ENCODE measurements around the gene MAST4. TPM values are rescaled to one million over a fixed set of nuclear protein-coding genes. Genes with fewer than 3 reads are reported as not detected.

Gene MAST4
- total RNA-seq, 1 experiment from 2014 or later: 11.8 TPM

DNA sequence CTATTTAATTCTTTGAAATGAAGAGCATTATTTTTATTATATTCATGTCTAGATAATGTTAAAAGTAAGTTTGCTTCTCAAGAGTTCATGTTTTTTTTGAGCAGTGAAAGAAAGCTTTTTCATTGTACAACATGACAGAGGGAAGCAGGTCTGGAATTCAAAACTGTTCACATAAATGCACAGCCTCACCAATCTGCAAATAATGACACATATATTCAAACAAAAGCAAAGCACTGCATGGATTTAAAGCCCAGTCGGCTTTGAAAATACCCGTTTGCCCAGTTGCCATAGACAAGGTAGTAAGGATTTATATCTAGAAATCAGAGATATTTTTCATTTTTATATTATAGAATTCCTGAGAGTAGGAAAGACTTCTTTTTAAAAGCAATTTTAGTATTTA is 398.6 kb downstream of the MAST4 start:
- Histone ChIP-seq H2AFZ (ENCODE audit: low read length) (no peak overlapping the region), H3K79me2 (ENCODE audit: low read length) (no peaks in the 10 kb centered on the region), H4K20me1 (ENCODE audit: insufficient read depth, low read depth, low read length) (no peaks in the 10 kb centered on the region), H3K4me1 (ENCODE audit: low read length) (peaks cover 20% of the 10 kb centered on the region), H3K4me2 (ENCODE audit: low read depth, low read length, poor library complexity, severe bottlenecking) (no peak overlapping the region), H3K9me3 (ENCODE audit: low read length) (no peaks in the 10 kb centered on the region), H3K9ac (ENCODE audit: low read length) (no peak overlapping the region), H3K27me3 (ENCODE audit: low read length) (no peaks in the 10 kb centered on the region), H3K27ac (ENCODE audit: low read length) (no peak overlapping the region), H3K4me3 (ENCODE audit: low read length) (no peak overlapping the region), H3K9me2 (replicated peaks; ENCODE audit: insufficient read depth, low read length) (no peaks in the 10 kb centered on the region), H3K36me3 (ENCODE audit: insufficient read depth, low read length) (no peaks in the 10 kb centered on the region)
- no peak for DNase-seq

DNA sequence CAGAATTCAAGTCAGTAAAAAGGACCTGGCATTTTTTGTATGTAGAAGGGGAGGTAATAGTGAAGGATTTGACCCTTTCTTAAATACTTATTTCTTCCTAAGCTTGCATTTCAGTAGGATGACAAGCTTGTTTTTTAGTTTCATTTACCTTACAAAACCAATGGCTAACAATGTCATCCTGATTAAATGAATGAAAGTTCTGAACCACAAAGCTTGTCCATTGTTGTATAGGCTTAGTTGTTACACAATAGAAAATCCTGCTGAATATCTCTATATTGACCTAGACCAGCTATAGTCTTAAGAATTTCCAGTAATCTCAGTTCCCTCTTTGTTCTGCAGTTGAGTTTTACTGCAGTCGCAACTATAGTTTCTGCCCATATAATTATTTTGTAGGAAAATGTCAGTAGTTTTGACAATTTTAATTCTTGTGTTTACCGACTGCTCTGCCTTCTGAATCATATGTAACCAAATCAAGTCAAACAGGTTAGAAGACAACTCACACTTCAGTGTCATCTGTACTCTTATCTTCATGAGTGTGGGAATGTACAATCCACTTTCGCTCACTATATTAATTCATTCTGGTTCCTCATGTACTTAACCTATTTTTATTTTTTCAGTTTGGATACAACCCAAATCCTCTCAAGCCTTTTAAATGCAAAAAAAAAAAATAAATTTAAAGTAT is 404.7 kb downstream of the MAST4 start:
- Histone ChIP-seq H3K9me2 (replicated peaks; ENCODE audit: insufficient read depth, low read length) (no peaks in the 10 kb centered on the region), H3K9me3 (ENCODE audit: low read length) (no peaks in the 10 kb centered on the region), H3K79me2 (ENCODE audit: low read length) (no peaks in the 10 kb centered on the region), H2AFZ (ENCODE audit: low read length) (no peak overlapping the region), H3K4me3 (ENCODE audit: low read length) (no peak overlapping the region), H3K27ac (ENCODE audit: low read length) (no peak overlapping the region), H3K4me1 (ENCODE audit: low read length) (peaks cover 21% of the 10 kb centered on the region), H4K20me1 (ENCODE audit: insufficient read depth, low read depth, low read length) (no peaks in the 10 kb centered on the region), H3K27me3 (ENCODE audit: low read length) (no peaks in the 10 kb centered on the region), H3K36me3 (ENCODE audit: insufficient read depth, low read length) (no peaks in the 10 kb centered on the region), H3K9ac (ENCODE audit: low read length) (no peak overlapping the region), H3K4me2 (ENCODE audit: low read depth, low read length, poor library complexity, severe bottlenecking) (no peak overlapping the region)
- DNase-seq: no peak

DNA sequence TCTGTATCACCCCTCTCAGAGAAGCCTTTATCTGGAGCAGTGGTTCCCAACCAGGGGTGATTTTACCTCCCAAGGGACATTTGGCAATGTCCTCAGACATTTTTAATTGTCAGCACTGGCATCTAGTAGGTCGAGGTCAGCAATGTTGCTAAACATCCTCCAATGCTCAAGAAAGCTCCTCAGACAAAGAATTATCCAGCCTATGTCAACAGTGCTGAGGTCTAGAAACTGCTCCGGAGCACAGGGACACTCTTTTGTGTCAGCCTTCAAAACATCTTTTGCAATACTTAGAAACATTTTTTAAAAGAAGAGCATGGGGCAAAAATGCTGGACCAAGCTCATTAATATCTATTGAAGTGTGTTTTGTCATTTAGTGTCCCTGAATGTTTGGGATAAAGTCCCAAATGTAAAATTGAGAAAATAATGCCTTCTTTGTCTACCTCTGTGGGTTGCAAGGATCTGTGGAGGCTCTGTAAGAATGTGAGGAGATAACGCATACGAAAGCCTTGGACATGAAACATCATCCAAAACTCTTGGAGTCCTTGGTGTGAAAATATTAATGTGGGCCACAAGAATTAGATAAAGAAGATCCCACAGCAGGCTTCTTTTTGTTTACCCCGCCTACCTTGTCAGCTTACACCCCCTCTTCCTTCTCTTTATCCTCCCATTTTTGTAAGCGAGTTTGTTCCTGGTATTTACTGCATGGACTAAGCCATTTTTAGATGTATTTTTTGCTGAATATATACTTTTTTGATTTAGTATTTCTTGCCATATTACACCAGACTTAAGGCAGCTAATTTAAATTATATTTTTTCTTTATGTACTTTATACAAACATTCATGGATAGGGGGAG is 406.9 kb downstream of the MAST4 start:
- H3K4me1 ChIP-seq (ENCODE audit: low read length): peaks cover 27% of the 10 kb centered on the region
- no peaks in the 10 kb centered on the region for H4K20me1 ChIP-seq (ENCODE audit: insufficient read depth, low read depth, low read length)
- H3K79me2 ChIP-seq (ENCODE audit: low read length): no peaks in the 10 kb centered on the region
- no peaks in the 10 kb centered on the region for H3K9me2 ChIP-seq (replicated peaks; ENCODE audit: insufficient read depth, low read length)
- no peak overlapping the region for H3K27ac ChIP-seq (ENCODE audit: low read length)
- H3K4me3 ChIP-seq (ENCODE audit: low read length): peak overlapping the region; percentile 65
- no peak for DNase-seq
- no peaks in the 10 kb centered on the region for H3K27me3 ChIP-seq (ENCODE audit: low read length)
- H2AFZ ChIP-seq (ENCODE audit: low read length): no peak overlapping the region
- H3K9me3 ChIP-seq (ENCODE audit: low read length): no peaks in the 10 kb centered on the region
- H3K4me2 ChIP-seq (ENCODE audit: low read depth, low read length, poor library complexity, severe bottlenecking): peak overlapping the region; percentile 64
- H3K9ac ChIP-seq (ENCODE audit: low read length): peak overlapping the region; percentile 63
- no peaks in the 10 kb centered on the region for H3K36me3 ChIP-seq (ENCODE audit: insufficient read depth, low read length)

DNA sequence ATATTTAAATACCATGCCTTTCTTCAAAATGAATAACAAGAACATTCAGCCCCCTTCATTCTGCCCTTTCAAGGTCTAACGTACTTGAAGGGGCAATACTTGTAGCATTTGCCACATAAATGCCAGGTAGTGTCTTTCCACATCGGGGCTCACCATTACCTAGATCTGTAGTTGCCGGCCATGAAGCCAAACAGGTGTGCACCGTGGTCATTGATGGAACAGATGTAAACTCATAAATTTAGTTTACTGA is 407.4 kb downstream of the MAST4 start:
- Histone ChIP-seq H2AFZ (ENCODE audit: low read length) (peak overlapping the region; percentile 55; the same call in 1 of the 2 replicates), H3K9ac (ENCODE audit: low read length) (peak overlapping the region; percentile 63), H3K4me3 (ENCODE audit: low read length) (peak overlapping the region; percentile 65), H3K27me3 (ENCODE audit: low read length) (no peaks in the 10 kb centered on the region), H3K9me3 (ENCODE audit: low read length) (no peaks in the 10 kb centered on the region), H4K20me1 (ENCODE audit: insufficient read depth, low read depth, low read length) (no peaks in the 10 kb centered on the region), H3K4me1 (ENCODE audit: low read length) (peaks cover 27% of the 10 kb centered on the region), H3K27ac (ENCODE audit: low read length) (no peak overlapping the region), H3K4me2 (ENCODE audit: low read depth, low read length, poor library complexity, severe bottlenecking) (peak overlapping the region; percentile 64), H3K9me2 (replicated peaks; ENCODE audit: insufficient read depth, low read length) (no peaks in the 10 kb centered on the region), H3K79me2 (ENCODE audit: low read length) (no peaks in the 10 kb centered on the region), H3K36me3 (ENCODE audit: insufficient read depth, low read length) (no peaks in the 10 kb centered on the region)
- no peak for DNase-seq

DNA sequence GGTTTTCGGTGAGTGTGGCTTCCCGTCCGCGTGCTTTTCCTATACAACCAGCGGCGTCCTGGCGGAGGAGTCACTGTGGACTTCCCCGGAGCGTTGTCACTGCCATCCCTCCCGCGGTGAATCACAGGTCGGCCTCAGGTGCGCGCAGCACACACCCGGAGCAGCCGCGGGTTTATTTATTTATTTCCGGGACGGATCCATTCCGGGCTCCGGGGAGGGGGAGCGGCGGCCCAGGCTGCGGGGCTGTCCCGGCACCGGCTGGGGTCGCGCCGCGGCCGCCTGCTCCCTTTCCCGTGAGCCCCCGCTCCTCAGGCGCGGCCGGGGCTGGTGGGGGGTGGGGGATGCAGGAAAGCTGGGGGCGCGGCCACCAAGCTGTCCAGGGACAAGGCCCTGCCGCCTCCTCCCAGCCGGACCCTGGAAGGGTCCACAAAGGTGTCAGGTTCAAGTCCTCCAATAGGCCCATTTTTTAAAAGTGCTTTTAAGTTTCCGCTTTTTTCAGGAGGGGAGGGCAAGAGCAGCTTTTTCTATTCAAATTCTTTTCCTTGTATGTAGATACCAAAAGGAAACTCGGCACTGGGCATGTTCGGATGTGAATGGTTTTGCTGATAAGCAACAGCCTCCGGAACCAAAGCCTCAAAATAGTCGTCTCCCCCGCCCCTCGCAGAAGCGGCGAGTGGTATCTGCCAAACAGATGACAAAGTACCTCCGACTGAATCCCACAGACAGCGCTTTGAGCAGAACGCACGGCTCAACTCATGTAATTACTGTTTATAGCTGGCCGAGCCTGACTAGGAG is 407.9 kb downstream of the MAST4 start:
- Histone ChIP-seq H3K36me3 (ENCODE audit: insufficient read depth, low read length) (no peaks in the 10 kb centered on the region), H3K79me2 (ENCODE audit: low read length) (no peaks in the 10 kb centered on the region), H3K4me3 (ENCODE audit: low read length) (peak overlapping the region; percentile 65), H3K4me2 (ENCODE audit: low read depth, low read length, poor library complexity, severe bottlenecking) (peak overlapping the region; percentile 64), H3K4me1 (ENCODE audit: low read length) (peaks cover 27% of the 10 kb centered on the region), H3K27me3 (ENCODE audit: low read length) (no peaks in the 10 kb centered on the region), H3K9me3 (ENCODE audit: low read length) (no peaks in the 10 kb centered on the region), H2AFZ (ENCODE audit: low read length) (peak overlapping the region; percentile 55), H4K20me1 (ENCODE audit: insufficient read depth, low read depth, low read length) (no peaks in the 10 kb centered on the region), H3K27ac (ENCODE audit: low read length) (no peak overlapping the region), H3K9me2 (replicated peaks; ENCODE audit: insufficient read depth, low read length) (no peaks in the 10 kb centered on the region), H3K9ac (ENCODE audit: low read length) (peak overlapping the region; percentile 63)
- peak; percentile 94 for DNase-seq

DNA sequence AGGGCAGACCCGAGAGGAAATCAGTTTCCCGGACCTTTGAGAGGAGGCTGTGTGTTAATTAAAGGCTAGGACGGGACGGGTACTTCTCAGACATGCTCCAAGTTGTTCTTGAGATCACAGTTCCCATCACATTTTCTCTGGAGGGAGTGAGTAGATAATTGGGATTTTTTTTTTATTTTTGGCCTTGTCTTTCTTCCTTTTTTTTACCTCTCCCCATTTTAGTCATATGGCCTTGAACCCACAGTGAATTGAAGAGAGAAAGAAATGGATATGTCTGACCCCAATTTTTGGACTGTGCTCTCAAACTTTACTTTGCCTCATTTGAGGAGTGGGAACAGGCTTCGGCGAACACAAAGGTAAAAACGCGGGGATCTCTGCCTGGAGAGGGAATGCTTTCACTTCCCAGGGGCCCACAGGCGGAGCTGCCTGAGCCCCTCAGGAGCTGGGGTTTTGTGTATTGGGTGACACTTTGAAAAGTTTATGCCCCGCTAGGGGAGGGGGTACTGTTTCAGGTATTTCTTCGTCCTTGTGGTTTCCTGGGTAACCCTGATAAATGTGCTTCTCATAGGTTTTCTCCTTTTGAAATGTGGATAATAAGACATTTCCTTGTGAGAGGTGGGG is 408.6 kb downstream of the MAST4 start:
- Histone ChIP-seq H3K36me3 (ENCODE audit: insufficient read depth, low read length) (no peaks in the 10 kb centered on the region), H4K20me1 (ENCODE audit: insufficient read depth, low read depth, low read length) (no peaks in the 10 kb centered on the region), H3K9me3 (ENCODE audit: low read length) (no peaks in the 10 kb centered on the region), H3K4me2 (ENCODE audit: low read depth, low read length, poor library complexity, severe bottlenecking) (peak overlapping the region; percentile 64), H3K27me3 (ENCODE audit: low read length) (no peaks in the 10 kb centered on the region), H3K4me3 (ENCODE audit: low read length) (peak overlapping the region; percentile 65), H3K79me2 (ENCODE audit: low read length) (no peaks in the 10 kb centered on the region), H3K9ac (ENCODE audit: low read length) (peak overlapping the region; percentile 63), H3K9me2 (replicated peaks; ENCODE audit: insufficient read depth, low read length) (no peaks in the 10 kb centered on the region), H2AFZ (ENCODE audit: low read length) (peak overlapping the region; percentile 55), H3K27ac (ENCODE audit: low read length) (no peak overlapping the region), H3K4me1 (ENCODE audit: low read length) (peaks cover 27% of the 10 kb centered on the region)
- no peak for DNase-seq

DNA sequence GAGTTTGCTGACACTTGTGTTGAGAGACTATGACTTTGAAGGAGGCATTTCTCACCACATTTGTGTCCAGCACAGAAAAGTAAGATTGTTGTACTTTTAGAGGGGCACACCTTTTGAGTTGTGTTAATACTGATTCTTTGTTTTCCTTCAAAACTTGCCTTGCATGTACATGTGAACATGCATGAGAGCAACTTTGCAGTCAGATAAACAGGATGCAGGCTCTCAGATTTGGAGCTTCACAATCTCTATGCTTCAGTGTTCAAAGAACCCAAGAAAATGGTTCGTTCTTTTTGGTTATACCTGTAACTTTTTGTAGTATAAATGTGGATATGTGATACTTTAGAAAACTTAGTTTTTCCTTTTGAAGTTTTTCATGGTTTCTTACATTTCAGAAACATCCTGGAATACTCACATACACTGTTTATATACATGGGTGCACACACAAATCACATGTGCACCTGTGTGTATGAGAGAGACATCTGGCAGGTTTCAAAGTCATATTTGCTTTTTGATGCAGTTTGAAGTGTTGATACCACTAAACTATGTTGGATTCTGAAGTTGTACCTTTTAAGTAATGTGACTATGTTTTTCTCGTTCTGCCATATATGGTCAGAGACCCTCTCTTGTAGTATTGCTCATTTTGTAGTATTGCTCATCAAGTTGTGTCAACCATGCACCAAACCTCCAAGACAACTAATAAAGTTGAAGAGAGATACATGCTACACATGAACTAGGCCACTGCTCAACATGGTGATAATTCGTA is 409.7 kb downstream of the MAST4 start:
- Histone ChIP-seq H3K9me2 (replicated peaks; ENCODE audit: insufficient read depth, low read length) (no peaks in the 10 kb centered on the region), H3K27ac (ENCODE audit: low read length) (no peak overlapping the region), H3K9me3 (ENCODE audit: low read length) (no peaks in the 10 kb centered on the region), H3K9ac (ENCODE audit: low read length) (peak overlapping the region; percentile 63; the same call in 1 of the 2 replicates), H3K36me3 (ENCODE audit: insufficient read depth, low read length) (no peaks in the 10 kb centered on the region), H3K27me3 (ENCODE audit: low read length) (no peaks in the 10 kb centered on the region), H3K79me2 (ENCODE audit: low read length) (no peaks in the 10 kb centered on the region), H4K20me1 (ENCODE audit: insufficient read depth, low read depth, low read length) (no peaks in the 10 kb centered on the region), H3K4me1 (ENCODE audit: low read length) (peaks cover 27% of the 10 kb centered on the region), H2AFZ (ENCODE audit: low read length) (no peak overlapping the region), H3K4me2 (ENCODE audit: low read depth, low read length, poor library complexity, severe bottlenecking) (peak overlapping the region; percentile 64), H3K4me3 (ENCODE audit: low read length) (peak overlapping the region; percentile 65)
- no peak for DNase-seq

Measured in Karpas-422 (cell line).